Left hindlimb (tissue), 1 donor: Measurements from ENCODE around the gene RAB10.
A peak's percentile ranks its signal among the peaks of the same experiment; 100 is the strongest.
"Not testable (repeated sequence)": the region's sequence is repeated elsewhere in the genome, so short reads cannot be mapped to it uniquely, and the experiment has no call there.

Experiments used
- DNase-seq: peaks from one replicate; pipeline ENCODE4 v3.0.0-alpha.2; 2018

The RAB10 gene

DNA sequence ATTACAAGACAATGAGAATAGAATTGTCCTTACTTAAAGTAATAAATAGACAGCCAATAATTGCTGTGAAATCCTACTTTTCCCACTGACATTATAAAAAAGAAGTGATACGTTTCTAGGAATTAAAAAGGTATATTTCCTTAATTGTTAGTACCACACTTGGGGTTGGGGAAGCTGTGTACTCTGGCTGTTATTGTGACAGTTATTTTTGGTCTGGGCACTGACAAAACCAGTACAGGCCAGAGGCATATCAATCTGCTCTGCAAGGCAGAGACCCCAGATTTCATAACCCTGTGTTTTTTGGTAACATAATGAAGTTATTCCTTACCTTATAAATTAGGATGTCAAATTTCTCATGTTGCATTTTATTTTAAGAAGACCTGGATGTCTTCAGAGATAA is 66.5 kb downstream of the RAB10 start:
- DNase-seq, result no peak

DNA sequence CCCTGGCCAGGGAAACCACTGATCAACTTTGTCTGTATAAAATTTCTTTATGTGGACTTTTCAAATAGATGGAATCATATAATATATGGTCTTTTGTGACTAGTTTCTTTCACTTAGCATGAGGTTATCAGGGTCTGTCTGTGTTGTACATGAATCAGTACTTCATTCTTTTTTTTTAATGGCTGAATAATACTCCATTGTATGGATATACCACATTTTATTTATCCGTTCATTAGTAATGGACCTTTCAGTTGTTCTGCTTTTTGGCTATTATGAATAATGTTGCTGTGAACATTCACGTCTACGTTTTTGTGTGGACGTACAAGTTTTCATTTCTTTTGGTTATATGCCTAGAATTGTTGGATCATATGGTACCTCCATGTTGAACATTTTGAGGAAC is 69.9 kb downstream of the RAB10 start:
- no peak for DNase-seq

DNA sequence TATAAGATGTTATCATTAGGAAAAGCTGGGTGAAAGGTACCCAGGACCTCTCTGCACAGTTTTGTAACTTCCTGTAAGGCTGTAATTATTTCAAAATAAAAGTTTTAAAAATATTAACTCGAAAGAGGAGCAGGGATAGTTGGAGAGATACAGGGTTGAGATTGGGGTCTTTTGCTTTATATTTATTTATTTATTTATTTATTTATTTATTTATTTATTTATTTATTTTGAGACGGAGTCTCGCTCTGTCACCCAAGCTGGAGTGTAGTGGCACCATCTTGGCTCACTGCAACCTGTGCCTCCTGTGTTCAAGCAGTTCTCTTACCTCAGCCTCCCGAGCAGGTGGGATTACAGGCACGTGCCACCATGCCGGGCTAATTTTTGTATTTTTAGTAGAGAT is 74.8 kb downstream of the RAB10 start:
- not testable (repeated sequence) for DNase-seq

DNA sequence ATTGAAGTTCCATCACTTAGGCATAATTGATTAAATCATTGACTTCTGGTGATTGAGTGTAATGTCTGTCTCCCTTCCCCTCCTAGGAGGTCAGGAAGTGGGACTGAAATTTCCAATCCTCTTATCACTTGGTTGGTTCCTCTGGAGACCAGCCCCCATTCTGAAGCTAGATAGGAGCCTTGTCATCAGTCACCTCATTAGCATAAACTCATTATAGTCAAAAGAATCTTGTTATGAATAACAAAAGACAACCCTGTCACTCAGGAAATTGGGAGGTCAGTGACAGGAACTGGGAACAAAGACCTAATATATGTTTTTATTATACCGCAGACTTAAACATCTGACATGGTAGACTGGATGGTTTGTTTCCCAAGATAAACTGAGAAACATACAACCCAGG is 78.3 kb downstream of the RAB10 start:
- DNase-seq, result no peak

DNA sequence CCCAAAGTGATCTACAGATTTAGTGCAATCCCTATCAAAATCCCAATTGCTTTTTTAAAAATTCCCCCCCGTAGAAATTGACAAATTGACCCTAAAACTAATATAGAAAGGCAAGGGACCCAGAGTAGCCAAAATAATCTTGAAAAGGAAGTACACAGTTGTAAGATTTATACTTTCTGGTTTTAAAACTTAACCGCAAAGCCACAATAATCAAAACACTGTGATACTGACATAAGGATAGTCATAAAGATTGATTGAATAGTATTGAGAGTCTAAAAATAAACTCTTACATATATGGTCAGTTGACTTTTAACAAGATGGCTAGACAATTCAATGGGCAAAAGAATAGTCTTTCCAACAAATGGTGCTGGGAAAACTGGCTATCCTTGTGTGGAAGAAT is 80.3 kb downstream of the RAB10 start:
- DNase-seq, result no peak

DNA sequence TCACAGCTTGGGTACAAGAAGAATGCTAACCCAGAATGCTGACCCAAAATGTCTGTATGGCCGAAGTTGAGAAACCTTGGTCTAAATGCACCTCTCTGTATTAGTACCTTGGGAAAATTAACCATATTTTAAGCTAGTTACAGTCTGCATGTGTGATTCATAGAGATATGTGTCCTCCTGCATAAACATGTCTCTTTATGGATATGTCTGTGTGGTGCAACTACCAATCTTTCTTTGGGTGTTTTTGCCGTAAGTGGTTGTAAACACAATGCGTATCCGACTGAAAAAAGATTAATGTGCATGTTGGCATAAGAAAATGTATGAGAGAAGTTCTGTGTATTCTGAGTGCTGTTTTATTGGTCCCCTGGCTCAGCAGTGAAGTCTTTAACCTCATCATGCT is 84.8 kb downstream of the RAB10 start:
- no peak for DNase-seq

DNA sequence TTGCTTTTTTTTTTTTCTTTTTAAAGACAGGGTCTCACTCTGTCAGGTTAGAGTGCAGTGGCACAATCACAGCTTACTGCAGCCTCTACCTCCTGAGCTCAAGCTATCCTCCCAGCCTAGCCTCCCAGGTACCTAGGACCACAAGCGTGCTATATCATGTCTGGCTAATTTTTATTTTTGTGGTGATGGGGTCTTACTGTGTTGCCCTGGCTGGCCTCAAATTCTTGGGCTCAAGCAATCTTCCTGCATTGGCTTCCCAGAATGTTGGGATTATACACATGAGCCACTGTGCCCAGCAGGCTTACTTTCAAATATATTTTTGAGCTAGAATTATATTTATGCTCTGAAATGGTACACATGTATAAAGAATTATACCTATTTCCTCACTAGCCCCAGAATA is 85.6 kb downstream of the RAB10 start:
- no peak for DNase-seq

DNA sequence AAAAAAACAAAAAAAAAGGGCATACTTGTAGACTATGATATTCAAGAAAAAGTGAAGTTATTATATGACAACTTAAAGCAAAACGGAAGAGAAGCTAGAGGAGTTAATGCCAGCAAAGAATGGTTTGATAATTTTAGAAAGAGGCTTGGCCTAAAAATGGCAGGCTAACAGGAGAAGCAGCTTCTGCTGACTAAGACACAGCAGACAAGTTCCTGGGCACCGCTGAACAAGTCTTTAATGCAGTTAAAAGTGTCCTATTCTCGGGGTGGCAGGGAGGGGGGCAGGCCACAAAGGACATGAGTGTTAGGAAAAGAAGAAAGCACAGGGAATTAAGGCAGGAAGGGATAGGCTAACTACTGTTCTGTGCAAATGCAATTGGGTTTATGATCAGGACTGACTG is 88.7 kb downstream of the RAB10 start:
- DNase-seq, result no peak

DNA sequence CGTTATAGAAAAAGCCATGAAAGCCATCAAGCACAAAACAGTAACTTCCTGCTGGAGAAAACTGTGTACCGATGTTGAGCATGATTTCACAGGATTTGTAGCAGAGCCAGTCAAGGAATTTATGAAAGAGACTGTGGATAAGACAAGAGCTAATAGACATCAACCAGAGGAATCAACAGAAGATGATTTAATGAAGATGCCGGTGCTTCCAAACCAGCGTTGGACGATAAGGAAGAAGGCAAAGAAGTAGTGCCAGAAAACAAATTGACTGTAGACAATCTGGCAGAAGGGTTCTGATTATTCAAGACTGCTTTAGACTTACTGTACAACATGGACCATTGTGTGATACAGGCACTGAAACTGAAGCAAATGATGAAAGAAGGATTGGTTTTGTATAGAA is 89.5 kb downstream of the RAB10 start:
- DNase-seq, result no peak

DNA sequence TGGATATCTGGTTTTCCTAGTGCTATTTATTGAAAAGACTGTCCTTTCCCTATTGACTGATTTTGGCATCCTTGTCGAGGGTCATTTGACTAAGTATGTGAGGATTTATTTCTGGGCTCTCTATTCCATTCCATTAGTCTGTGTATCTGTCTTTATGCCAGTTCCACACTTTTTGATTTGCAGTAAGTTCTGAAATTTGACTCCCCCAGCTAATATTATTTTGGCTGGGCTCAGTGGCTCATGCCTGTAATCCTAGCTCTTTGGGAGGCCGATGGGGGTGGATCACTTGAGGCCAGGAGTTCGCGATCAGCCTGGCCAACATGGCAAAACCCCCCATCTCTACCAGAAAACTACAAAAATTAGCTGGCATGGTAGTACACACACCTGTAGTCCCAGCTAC is 92.2 kb downstream of the RAB10 start:
- no peak for DNase-seq

DNA sequence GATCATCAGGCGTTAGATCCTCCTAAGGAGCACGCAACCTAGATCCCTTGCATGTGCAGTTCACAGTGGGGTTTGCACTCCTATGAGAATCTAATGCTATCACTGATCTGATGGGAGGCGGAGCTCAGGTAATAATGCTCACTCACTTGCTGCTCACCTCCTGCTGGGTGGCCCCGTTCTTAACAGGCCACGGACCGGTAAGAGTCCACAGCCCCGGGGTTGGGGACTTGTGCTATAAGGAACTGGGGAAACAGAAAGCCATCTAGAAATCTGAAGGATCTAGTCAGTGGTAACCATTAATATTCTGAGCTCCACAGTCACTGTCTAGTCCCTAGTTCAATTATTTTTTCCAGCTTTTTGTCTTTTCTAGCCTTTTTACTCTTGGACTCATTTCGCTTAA is 94.3 kb downstream of the RAB10 start:
- no peak for DNase-seq

DNA sequence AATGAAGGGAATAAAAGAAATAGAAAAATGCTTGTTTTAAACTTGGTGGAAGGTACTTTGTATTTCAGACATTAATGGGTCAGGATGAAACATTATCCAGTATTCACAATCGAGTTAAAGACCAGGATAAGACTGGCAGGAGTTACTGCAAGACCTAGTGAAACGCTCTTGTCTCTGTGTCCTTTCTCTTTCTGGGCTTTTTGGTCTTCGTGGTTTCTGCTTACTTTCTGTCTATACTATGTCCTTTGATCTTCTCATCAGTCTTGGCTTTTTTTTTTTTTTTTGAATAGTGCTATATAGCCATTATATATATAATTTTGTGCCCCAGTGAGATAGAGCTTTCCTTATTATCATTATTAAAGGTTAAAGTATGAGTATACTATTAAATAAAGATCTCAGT is 96.9 kb downstream of the RAB10 start:
- no peak for DNase-seq

DNA sequence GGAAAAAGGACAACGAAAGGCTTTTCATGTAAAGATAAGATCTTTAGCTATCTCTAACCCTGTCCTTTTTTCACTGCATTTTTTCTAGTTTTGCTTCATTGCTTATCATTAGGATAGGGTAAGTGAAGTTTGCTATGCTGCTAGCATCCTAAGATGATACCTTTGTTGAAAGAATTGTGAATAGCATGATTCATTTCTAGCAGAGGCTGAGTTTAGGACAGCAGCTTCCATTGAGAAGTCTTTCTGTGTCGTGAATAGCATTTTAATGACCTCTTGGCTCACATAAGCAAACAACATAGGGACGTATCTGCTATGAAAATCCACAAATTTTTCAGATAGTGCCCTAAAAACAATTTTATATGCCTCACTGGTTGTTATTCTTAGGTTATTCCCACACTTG is 102.6 kb downstream of the RAB10 start:
- no peak for DNase-seq

DNA sequence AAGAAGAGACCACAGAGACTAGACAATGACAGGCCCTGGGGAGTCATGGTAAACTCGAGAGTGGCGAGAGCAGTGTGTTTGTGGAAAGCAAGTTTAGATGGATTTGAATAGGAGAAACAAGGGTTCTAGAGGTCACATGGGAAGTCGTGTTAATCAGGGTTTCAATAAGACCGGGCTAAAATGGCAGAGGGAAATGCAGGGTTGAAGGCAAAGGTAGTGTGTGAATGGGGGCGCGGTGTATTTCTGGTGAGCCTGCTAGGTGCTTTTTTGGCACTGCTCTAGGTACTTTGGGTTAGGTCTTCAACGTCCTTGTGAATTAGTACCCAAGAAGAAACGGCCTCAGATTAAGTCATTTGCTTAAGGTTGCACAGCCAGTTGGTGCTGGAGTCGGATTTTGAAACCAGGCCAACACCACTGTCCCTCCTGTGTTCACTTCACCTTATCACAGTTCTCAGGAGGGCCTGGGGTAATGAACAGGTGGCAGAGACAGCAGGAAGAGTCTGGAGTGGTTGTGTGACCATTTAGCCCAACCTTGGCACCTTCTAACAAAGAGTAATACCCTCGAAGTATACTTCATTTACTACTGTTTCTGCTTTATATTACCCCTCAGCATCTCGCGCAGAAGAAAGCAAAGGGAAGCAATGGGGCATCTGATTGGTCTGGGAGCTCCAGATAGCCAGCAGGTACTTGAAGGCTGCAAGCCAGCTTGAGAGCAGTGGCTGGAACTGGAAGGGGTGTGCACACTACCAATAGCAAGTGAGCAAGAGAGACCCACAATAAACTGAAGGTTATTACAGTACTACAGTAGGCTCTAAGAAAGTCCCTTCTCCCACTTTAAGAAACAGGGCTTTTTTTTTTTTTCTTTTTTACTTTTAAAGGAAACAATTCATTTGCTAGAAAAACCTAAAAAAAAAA is 105.6 kb downstream of the RAB10 start:
- DNase-seq, result no peak

DNA sequence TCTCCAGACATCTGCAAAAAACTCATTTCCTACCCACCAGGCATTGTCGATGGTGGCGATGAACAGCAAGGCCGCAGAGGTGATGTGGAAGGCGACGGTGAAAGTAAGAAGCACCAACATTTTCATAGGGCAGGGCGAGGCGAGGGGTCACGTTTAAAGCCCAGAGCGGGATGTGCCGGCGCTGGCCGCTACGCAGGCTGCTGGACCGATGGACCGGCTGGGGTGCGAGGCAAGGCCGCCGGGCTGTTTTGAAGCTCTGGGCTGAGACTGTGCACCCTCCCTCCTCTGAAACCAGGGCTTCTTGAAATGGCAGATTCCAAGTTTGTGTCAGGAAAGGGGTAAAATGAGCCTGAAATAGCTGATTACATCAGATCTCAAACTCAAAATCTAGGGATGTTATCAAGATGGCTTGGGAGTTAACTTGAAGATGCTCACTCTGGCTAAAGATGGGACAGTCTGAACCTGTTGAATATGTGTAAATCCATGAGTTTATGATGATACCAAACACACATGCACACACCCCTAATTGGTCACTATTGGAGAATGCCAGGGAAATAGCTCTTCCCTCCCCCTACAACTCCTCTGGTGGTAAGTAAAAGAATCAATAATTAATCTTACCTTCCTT is 107.4 kb downstream of the RAB10 start:
- DNase-seq, result no peak

DNA sequence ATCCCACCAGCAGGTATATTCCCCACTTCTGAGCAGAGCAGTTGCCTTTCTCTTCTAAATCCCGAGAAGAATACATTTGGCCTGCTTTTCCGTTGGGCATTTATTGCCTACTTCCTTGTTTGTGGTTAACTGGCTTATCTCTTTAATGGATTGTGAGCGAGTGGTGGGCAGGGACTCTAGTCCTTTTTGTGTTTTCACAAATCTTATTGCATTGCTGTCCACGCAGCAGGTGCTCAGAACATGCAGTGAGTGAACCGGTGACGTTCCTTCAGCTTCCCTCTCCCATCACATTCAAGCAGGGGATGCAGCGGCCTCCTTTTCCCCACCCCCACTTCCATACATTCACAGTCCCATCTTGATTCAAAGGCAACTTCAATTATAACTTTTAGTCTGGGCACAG is 110.1 kb downstream of the RAB10 start:
- DNase-seq, result no peak

DNA sequence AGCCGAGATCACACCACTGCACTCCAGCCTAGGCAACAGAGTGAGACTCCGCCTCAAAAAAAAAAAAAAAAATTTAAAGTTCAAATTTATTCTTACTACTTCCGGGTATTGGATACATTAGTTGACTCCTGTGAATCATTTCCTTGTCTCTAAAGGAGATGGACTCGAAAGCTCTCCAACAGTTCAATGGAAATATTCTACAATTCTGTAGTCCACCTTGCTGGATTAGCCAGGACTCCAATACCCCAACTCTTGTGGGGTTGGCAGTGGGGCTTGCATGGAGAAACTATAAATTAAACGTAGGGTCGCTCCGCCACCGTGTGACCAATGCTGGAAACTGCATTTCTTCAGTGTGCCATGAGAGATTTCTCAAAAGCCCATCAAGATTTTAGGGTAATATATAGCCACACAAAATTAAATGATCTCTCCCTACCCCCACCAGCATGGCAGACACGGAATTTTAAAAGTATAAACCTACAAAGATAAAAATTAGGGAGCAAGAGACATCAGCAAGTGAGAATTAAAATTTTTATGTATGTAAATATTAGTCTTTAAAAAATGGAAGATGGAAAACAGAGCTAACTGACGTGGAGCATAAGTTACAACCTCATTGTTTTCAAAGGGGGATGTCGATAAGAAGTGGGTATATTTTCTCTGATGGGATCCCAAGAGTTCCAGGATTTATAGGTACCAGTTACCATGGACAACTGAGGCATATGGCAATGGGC is 111.2 kb downstream of the RAB10 start:
- peak; percentile 60 for DNase-seq

DNA sequence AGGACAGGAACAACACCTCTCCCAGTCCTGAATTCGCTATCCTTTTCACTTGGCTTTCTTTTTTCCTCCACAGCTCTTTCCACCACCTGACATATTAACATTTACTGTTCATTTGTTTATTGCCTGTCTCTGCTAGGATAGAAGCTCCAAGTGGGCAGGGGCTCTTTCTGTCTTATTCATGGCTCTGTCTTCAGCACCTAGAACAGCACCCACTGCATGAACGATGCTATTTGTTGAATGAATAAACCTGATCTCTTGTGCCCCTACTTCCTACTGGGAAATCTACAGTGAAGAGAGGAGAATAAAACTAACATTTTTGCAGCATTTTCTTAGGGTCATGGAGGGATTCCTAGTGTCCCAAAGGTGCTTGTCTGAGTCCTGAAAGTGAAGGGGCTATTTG is 114.6 kb downstream of the RAB10 start:
- no peak for DNase-seq

DNA sequence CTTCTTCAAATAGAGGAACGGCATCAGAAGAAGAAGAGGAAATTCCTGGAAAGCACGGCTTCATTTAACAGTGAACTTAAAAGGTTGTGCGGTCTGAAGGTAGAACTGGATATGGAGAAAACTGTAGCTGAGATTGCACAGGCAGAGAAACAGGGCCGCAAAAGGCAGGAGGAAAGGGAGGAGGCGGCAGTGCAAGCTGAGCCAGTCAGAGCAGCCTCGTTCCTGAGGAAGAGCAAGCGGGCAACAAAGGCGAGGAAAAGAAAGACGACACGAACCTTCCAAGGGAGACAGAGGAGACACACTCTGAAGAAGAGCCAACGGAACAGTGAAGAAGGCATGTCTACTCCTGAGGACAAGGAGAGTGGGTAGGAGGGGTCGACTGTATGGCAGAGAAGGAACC is 116.4 kb downstream of the RAB10 start:
- no peak for DNase-seq

DNA sequence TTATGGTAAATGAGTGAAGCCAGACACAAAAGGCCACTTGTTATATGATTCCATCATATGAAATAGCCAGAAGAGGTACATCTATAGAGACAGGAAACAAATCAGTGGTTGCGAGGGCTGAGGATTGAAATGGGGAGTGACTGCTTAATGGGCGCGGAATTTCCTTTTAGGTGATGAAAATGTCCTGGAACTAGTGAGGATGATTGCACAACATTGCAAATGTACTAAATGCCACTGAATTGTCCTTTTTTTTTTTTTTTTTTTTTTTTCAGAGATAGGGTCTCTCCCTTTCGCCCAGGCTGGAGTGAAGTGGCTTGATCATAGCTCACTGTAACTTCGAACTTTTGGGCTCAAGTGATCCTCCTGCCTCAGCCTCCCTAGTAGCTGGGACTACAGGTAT is 123.7 kb downstream of the RAB10 start:
- DNase-seq, result no peak

DNA sequence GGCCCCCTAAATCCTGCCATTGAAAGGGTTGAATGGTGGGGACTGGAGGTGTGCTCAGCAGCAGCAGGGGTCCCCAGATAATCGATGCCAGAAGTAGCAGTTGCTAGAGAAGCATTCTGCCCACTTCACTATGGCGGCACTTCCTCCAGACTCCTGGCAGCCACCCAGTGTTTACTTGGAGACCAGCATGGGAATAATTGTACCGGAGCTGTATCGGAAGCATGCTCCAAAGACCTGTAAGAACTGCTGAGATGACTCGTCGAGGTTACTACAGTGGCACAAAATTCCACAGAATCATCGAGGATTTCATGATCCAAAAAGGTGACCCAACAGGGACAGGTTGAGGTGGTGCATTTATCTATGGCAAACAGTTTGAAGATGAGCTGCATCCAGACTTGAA is 128.0 kb downstream of the RAB10 start:
- DNase-seq, result no peak

DNA sequence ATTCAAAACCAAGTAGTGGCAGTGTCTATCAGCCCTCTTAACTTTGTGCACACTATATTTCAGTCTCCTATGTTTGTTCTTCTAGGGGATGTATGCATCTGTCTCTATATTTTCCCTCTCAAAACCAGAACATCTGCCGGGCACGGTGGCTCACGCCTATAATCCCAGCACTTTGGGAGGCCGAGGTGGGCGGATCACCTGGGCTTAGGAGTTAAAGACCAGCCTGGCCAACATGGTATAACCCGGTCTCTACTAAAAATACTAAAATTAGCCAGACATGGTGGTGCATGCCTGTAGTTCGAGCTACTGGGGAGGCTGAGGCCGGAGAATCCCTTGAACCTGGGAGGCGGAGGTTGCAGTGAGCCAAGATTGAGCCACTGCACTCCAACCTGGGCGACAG is 129.1 kb downstream of the RAB10 start:
- no peak for DNase-seq

DNA sequence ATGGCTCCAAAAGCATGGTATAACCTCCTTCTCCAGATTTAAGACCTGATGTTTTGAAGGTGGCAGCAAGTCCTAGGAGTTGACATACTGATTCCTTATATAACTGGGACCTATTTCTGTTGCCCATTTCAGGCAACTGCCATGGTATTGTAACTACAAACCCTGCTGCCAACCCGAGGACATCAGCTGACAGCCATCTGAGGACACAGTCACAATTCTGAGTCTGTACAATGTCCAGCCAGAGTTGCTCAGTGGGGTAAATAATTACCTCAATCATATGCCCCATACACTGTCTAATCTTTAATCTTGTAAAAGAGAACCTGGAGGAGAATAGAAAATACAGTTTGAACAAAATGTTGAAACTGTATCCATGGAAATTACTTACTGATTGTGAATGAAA is 130.3 kb downstream of the RAB10 start:
- DNase-seq, result no peak

DNA sequence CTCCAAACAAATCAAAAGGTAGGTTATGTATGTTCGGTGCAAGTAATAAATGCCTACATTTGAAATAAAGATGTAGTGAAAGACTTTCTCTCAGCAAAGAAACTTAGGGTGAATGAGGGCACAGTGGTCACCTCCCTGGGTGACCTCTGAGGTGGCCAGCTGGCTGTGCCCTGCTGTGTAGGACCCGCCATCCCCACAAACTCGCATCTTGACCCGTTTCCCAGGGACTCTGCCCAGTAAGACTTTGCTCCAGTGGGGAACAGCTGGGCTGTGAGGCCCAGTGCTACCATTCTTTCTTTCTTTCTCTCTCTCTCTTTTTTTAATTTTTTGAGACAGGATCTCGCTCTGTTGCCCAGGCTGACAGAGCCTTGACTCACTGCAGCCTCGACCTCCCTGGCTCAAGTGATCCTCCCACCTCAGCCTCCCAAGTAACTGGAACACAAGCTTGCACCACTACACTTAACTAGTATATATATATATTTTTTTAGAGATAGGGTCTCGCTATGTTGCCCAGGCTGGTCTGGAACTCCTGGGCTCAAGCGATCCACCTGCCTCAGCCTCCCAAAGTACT is 130.8 kb downstream of the RAB10 start:
- no peak for DNase-seq
